Heart left ventricle (tissue), 13 donors: Measurements from ENCODE around the gene DNM1.

Experiments
- POLR2A ChIP-seq, 2 donors: fragments of 450-650 bp; IDR thresholded peaks; one replicate each; pipeline ENCODE4 v1.6.1; 2017; ENCODE audit warnings: antibody characterized with exemption in 2 of 2, mild to moderate bottlenecking in 2 of 2, moderate library complexity in 2 of 2
- TF ChIP-seq, protein P1 (sequence below), 12 donors: fragments of 200-600 bp; sonication (generic) in 4 of 12; IDR thresholded peaks; one replicate each; pipeline versions ENCODE4 v1.5.0 to v1.8.0; 2018 to 2022; ENCODE audit warnings: antibody characterized with exemption in 12 of 12, mild to moderate bottlenecking in 5 of 12
- donor health status: ischemic (EF 13 %, LVEDD 7.1; RV severe dilation, severe dysfunction).
- donor health status: DM: no; HTN: yes; CAD: no.
- donor health status: DM: no; HTN: no; CAD: no.
- donor health status: ischemic (EF 25% LVEDD 6.9; RV normal size, moderate dysfunction).
- donor health status: ischemic (EF 25% LVEDD 5.7; RV mildly dilated, moderate dysfunction).
- donor health status: ischemic (EF 35%, LVEDD 5.7; RV mildly dilated, moderate dysfunction).
- donor health status: nonischemic (EF 11% LVEDD 7.7; RV severe dilation, severe dysfunction).
- donor health status: DM: yes; HTN: yes; CAD: no.
- donor health status: PGD.
- donor health status: ischemic (EF 29% LVEDD 5.4; RV normal size, mild dysfunction).
- donor health status: nonischemic (EF 23%, LVEDD 6.1; RV moderate dilation, normal function).

DNA sequence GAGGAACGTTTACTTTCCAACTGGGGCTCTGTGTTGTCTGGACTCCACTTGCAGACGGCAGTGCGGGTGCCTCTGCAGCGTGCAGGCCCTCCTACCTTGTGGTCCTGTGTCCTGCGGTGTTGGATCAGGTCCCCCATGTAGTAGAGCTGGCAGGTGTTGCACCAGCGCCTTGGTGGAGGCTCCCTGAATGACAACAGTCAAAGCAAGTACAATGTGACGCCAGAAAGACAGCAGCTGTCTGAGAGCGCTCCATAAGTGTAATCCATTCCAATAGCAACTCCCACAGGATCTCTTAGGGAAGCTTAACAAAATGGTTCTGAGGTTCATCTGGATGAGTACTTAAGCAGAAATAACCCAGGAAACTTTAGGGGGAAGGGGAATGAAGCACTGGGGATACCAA is 33.3 kb upstream of the DNM1 start:
- TF ChIP-seq POLR2A (IDR thresholded peaks at IDR 0.05): no peak
- TF ChIP-seq, protein P1, sequence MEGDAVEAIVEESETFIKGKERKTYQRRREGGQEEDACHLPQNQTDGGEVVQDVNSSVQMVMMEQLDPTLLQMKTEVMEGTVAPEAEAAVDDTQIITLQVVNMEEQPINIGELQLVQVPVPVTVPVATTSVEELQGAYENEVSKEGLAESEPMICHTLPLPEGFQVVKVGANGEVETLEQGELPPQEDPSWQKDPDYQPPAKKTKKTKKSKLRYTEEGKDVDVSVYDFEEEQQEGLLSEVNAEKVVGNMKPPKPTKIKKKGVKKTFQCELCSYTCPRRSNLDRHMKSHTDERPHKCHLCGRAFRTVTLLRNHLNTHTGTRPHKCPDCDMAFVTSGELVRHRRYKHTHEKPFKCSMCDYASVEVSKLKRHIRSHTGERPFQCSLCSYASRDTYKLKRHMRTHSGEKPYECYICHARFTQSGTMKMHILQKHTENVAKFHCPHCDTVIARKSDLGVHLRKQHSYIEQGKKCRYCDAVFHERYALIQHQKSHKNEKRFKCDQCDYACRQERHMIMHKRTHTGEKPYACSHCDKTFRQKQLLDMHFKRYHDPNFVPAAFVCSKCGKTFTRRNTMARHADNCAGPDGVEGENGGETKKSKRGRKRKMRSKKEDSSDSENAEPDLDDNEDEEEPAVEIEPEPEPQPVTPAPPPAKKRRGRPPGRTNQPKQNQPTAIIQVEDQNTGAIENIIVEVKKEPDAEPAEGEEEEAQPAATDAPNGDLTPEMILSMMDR (IDR thresholded peaks at IDR 0.05): no peak
